ENCODE results near the gene SLC7A10. TPM values are rescaled to one million over a fixed set of nuclear protein-coding genes. Genes with fewer than 3 reads are reported as not detected.

Gene SLC7A10
- total RNA-seq, 1 donor from 2014 or later = not detected

GRCh38 chr19:33259539-33259938, 33.9 kb upstream of the SLC7A10 start:
- Histone ChIP-seq H3K9me3 (replicated peaks) (peaks cover 18% of the 10 kb centered on the region), H3K36me3 (no peaks in the 10 kb centered on the region)

DNA sequence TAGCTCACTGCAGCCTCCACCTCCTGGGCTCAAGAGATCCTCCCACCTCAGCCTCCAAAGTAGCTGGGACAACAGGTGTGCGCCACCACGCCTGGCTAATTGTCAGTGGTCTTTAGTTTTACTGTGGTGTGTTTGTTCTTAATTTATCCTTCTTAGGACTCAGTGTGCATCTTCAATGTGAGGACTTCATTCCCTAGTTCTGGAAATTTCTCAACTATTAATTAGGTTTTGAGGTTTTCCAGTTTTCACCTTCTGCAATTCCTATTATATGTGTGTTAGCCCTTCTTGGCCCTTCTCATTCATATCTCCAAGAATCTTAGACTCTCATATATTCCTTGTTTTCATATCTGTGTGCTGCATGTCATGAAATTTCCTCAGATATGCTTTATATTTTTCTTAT, 32.2 kb upstream of the SLC7A10 start:
- intact Hi-C loops (cut with micrococcal nuclease) = no loop called here
- Histone ChIP-seq H3K36me3 (no peaks in the 10 kb centered on the region), H3K9me3 (replicated peaks) (peaks cover 18% of the 10 kb centered on the region), H3K4me1 (no peaks in the 10 kb centered on the region), H3K4me3 (no peak overlapping the region), H3K27me3 (ENCODE audit: low read depth) (peaks cover 53% of the 10 kb centered on the region), H3K27ac (replicated peaks) (no peak overlapping the region)
- no peak for TF ChIP-seq CTCF (IDR thresholded peaks at IDR 0.05; ENCODE audit: borderline replicate concordance)
- no peak for DNase-seq

More at GRCh38 chr19:33259539-33259938, 33.9 kb upstream of the SLC7A10 start:
- Histone ChIP-seq H3K27ac (replicated peaks) (no peak overlapping the region), H3K27me3 (ENCODE audit: low read depth) (peaks cover 36% of the 10 kb centered on the region), H3K4me1 (no peaks in the 10 kb centered on the region), H3K4me3 (no peak overlapping the region)
- intact Hi-C loops (cut with micrococcal nuclease) = no loop called here
- DNase-seq = no peak
- no peak for TF ChIP-seq CTCF (IDR thresholded peaks at IDR 0.05; ENCODE audit: borderline replicate concordance)

DNA sequence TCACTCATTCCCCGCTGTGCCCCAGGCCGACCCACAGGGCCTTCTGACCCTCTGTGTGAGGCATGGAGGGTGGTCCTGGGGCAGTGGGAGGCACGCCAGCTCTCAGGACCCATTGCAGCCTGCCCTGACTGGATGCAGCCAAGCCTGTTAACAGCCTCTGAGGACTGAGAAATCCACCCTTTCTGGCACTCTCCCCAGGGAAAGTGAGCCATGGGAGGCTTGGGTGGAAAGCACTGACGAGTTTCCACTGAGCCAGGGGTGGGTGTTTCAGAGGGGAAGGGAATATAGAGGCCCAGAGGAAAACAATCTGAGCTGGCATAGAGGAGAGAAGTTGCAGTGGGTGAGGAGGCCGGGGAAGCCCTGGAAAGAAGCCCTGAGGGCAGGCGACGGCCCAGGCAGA, 30.6 kb upstream of the SLC7A10 start:
- Histone ChIP-seq H3K9me3 (replicated peaks) (peaks cover 18% of the 10 kb centered on the region), H3K36me3 (no peaks in the 10 kb centered on the region), H3K4me3 (no peak overlapping the region), H3K27me3 (ENCODE audit: low read depth) (peaks cover 61% of the 10 kb centered on the region), H3K4me1 (no peaks in the 10 kb centered on the region), H3K27ac (replicated peaks) (no peak overlapping the region)
- DNase-seq = no peak
- intact Hi-C loops (cut with micrococcal nuclease) = no loop called here
- no peak for TF ChIP-seq CTCF (IDR thresholded peaks at IDR 0.05; ENCODE audit: borderline replicate concordance)

- no peaks in the 10 kb centered on the region for H3K36me3 ChIP-seq
- DNase-seq = no peak
- no peak overlapping the region for H3K4me3 ChIP-seq
- H3K27me3 ChIP-seq (ENCODE audit: low read depth) = peaks cover 63% of the 10 kb centered on the region
- H3K4me1 ChIP-seq = no peaks in the 10 kb centered on the region
- H3K9me3 ChIP-seq (replicated peaks) = peaks cover 18% of the 10 kb centered on the region
- no peak overlapping the region for H3K27ac ChIP-seq (replicated peaks)
- intact Hi-C loops (cut with micrococcal nuclease) = no loop called here
- TF ChIP-seq CTCF (IDR thresholded peaks at IDR 0.05; ENCODE audit: borderline replicate concordance) = no peak
Observed at GRCh38 chr19:33255781-33256180, 30.1 kb upstream of the SLC7A10 start.

- H3K4me1 ChIP-seq = no peaks in the 10 kb centered on the region
- no peaks in the 10 kb centered on the region for H3K36me3 ChIP-seq
- H3K27ac ChIP-seq (replicated peaks) = no peak overlapping the region
- H3K4me3 ChIP-seq = no peak overlapping the region
- H3K27me3 ChIP-seq (ENCODE audit: low read depth) = peaks cover 52% of the 10 kb centered on the region
- intact Hi-C loops (cut with micrococcal nuclease) = no loop called here
- DNase-seq = no peak
- peaks cover 18% of the 10 kb centered on the region for H3K9me3 ChIP-seq (replicated peaks)
- TF ChIP-seq CTCF (IDR thresholded peaks at IDR 0.05; ENCODE audit: borderline replicate concordance) = no peak
Observed at GRCh38 chr19:33254245-33254824, 28.7 kb upstream of the SLC7A10 start.
